ENCODE results near the gene APOL4.
"Not testable (repeated sequence)": the region's sequence is repeated elsewhere in the genome, so short reads cannot be mapped to it uniquely, and the experiment has no call there.

The APOL4 gene

GRCh38 chr22:36235585-36235984 is 34.0 kb upstream of the APOL4 start:
- no peak overlapping the region for H3K4me3 ChIP-seq (replicated peaks; ENCODE audit: low read depth, low read length)
- TF ChIP-seq CTCF (IDR thresholded peaks at IDR 0.05; ENCODE audit: low read length, missing control alignments): no peak
- DNase-seq (ENCODE audit: low read depth): no peak

GRCh38 chr22:36234919-36235318 is 33.3 kb upstream of the APOL4 start:
- no peak overlapping the region for H3K4me3 ChIP-seq (replicated peaks; ENCODE audit: low read depth, low read length)
- TF ChIP-seq CTCF (IDR thresholded peaks at IDR 0.05; ENCODE audit: low read length, missing control alignments): no peak
- no peak for DNase-seq (ENCODE audit: low read depth)

GRCh38 chr22:36234213-36234612 is 32.6 kb upstream of the APOL4 start:
- no peak for TF ChIP-seq CTCF (IDR thresholded peaks at IDR 0.05; ENCODE audit: low read length, missing control alignments)
- no peak for DNase-seq (ENCODE audit: low read depth)
- no peak overlapping the region for H3K4me3 ChIP-seq (replicated peaks; ENCODE audit: low read depth, low read length)

GRCh38 chr22:36233796-36234195 is 32.2 kb upstream of the APOL4 start:
- no peak for DNase-seq (ENCODE audit: low read depth)
- TF ChIP-seq CTCF (IDR thresholded peaks at IDR 0.05; ENCODE audit: low read length, missing control alignments): no peak
- H3K4me3 ChIP-seq (replicated peaks; ENCODE audit: low read depth, low read length): no peak overlapping the region

- DNase-seq (ENCODE audit: low read depth): no peak
- TF ChIP-seq CTCF (IDR thresholded peaks at IDR 0.05; ENCODE audit: low read length, missing control alignments): no peak
These were observed 31.2 kb upstream of the APOL4 start for GRCh38 chr22:36232715-36233401.

GRCh38 chr22:36231051-36231450 is 29.4 kb upstream of the APOL4 start:
- not testable (repeated sequence) for H3K4me3 ChIP-seq (replicated peaks; ENCODE audit: low read depth, low read length); DNase-seq (ENCODE audit: low read depth)

More at GRCh38 chr22:36232715-36233401, 31.2 kb upstream of the APOL4 start:
- H3K4me3 ChIP-seq (replicated peaks; ENCODE audit: low read depth, low read length): no peak overlapping the region

GRCh38 chr22:36229649-36230048 is 28.0 kb upstream of the APOL4 start:
- DNase-seq (ENCODE audit: low read depth); H3K4me3 ChIP-seq (replicated peaks; ENCODE audit: low read depth, low read length): not testable (repeated sequence)

- no peak for DNase-seq (ENCODE audit: low read depth)
- no peak overlapping the region for H3K4me3 ChIP-seq (replicated peaks; ENCODE audit: low read depth, low read length)
- TF ChIP-seq CTCF (IDR thresholded peaks at IDR 0.05; ENCODE audit: low read length, missing control alignments): no peak
These were observed 27.3 kb upstream of the APOL4 start for GRCh38 chr22:36228944-36229343.

GRCh38 chr22:36228369-36228768 is 26.8 kb upstream of the APOL4 start:
- not testable (repeated sequence) for DNase-seq (ENCODE audit: low read depth); H3K4me3 ChIP-seq (replicated peaks; ENCODE audit: low read depth, low read length)

Data from fibroblast of pulmonary artery (primary cell).